Measurements from ENCODE around the gene CEP63. TPM values are rescaled to one million over a fixed set of nuclear protein-coding genes. Genes with fewer than 3 reads are reported as not detected.

CEP63 gene
- total and polyA plus RNA-seq, 2 of the 8 experiments (the other 6 are each of a cell fraction or from before 2014, with no cell fraction given): 5.3 to 18.2 TPM

DNA sequence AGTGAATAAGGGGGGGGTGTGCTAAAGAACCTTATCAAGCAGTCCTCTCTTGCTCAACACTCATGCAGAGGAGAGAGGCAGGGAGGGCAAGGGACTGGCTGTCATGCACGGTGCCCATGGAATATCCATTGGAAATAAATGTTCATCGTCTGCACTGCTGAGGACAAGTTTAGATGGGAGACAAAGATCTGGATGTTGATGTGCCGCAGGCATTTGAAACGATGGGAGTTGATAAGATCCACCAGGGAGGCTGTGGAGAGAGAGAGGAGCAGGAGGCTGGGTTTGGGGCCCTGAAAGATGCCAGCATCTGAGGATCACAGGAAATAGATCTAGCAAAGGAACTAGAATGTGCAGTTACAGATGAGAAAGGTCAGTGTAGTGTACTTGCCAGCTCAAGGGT is 76.2 kb downstream of the CEP63 start:
- no peaks in the 10 kb centered on the region for H3K79me2 ChIP-seq (ENCODE audit: control insufficient read depth in 1 of 2, insufficient read depth in 2 of 2, low read length in 2 of 2)
- ChIA-PET POLR2A (ENCODE audit: partially characterized antibody) (no interaction called here), CTCF (ENCODE audit: partially characterized antibody) (no interaction called here)
- no peak overlapping the region for H2BK20ac ChIP-seq (ENCODE audit: low read length)
- H3K23me2 ChIP-seq (ENCODE audit: low read depth, low read length): no peaks in the 10 kb centered on the region
- no peaks in the 10 kb centered on the region for H3K27me3 ChIP-seq (replicated peaks in 1 of 4; ENCODE audit: control insufficient read depth in 3 of 4, extremely low read depth in 1 of 4, insufficient read depth in 3 of 4, low read length in 3 of 4)
- no peaks in the 10 kb centered on the region for H3K36me3 ChIP-seq (ENCODE audit: control insufficient read depth in 2 of 4, insufficient read depth in 4 of 4, low read length in 3 of 4)
- H4K91ac ChIP-seq (replicated peaks; ENCODE audit: insufficient read length, low read length): no peak overlapping the region
- no peak overlapping the region for H2AK5ac ChIP-seq (ENCODE audit: low read depth, low read length)
- H3K18ac ChIP-seq (ENCODE audit: extremely low read depth, low read length): no peak overlapping the region
- no peak overlapping the region for H4K8ac ChIP-seq (ENCODE audit: extremely low read depth, insufficient read depth, low read length)
- no peak overlapping the region for H4K5ac ChIP-seq (ENCODE audit: insufficient read length, low read depth, low read length)
- H2BK5ac ChIP-seq (ENCODE audit: low read depth, low read length): no peak overlapping the region
- H3K4me1 ChIP-seq (replicated peaks in 1 of 4; ENCODE audit: control insufficient read depth in 3 of 4, insufficient read depth in 4 of 4, low read length in 3 of 4): no peaks in the 10 kb centered on the region
- H3K56ac ChIP-seq (replicated peaks; ENCODE audit: insufficient read length, low read depth, low read length): no peak overlapping the region
- H3K4me2 ChIP-seq (ENCODE audit: insufficient read depth in 1 of 2, low read depth in 2 of 2, low read length in 2 of 2): no peak overlapping the region
- no peak overlapping the region for H3K23ac ChIP-seq (ENCODE audit: insufficient read length)
- H2AFZ ChIP-seq (ENCODE audit: low read length): no peak overlapping the region
- H3K4me3 ChIP-seq (ENCODE audit: extremely low read depth in 1 of 4, insufficient read depth in 2 of 4, low read depth in 3 of 4, low read length in 4 of 4): no peak overlapping the region
- H2BK12ac ChIP-seq (ENCODE audit: low read depth, low read length): no peak overlapping the region
- no peak overlapping the region for H3K27ac ChIP-seq (ENCODE audit: low read depth, low read length)
- H2BK15ac ChIP-seq (ENCODE audit: low read length): no peak overlapping the region
- H3K14ac ChIP-seq (ENCODE audit: insufficient read length): no peak overlapping the region
- no peaks in the 10 kb centered on the region for H3K79me1 ChIP-seq (ENCODE audit: low read depth, low read length)
- FAIRE-seq (no peak), DNase-seq (ENCODE audit: low read depth in 1 of 2, low spot score in 2 of 2) (no peak)
- no peak overlapping the region for H2BK120ac ChIP-seq (replicated peaks; ENCODE audit: low read depth, low read length)
- H3K9ac ChIP-seq (replicated peaks in 1 of 4; ENCODE audit: extremely low read depth in 1 of 4, low read depth in 3 of 4, low read length in 3 of 4): no peak overlapping the region
- whole genome bisulfite sequencing, 2 experiments (ENCODE audit: extremely low coverage in 1 of 2, insufficient coverage in 1 of 2, insufficient read length in 1 of 2, insufficient replicate concordance in 2 of 2, low coverage in 1 of 2, low lambda C conversion rate in 2 of 2, missing lambda C conversion rate in 1 of 2): 91% methylated on average over 4 of the region's 4 CpGs; no CpG with 5 or more reads in 1 of the 2 experiments
- TF ChIP-seq, protein P1, sequence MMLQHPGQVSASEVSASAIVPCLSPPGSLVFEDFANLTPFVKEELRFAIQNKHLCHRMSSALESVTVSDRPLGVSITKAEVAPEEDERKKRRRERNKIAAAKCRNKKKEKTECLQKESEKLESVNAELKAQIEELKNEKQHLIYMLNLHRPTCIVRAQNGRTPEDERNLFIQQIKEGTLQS (IDR thresholded peaks at IDR 0.05; ENCODE audit: insufficient read depth, low read depth, low read length): no peak
- TF ChIP-seq GTF2F1 (IDR thresholded peaks at IDR 0.05; ENCODE audit: borderline replicate concordance, low read depth, low read length): no peak
- TF ChIP-seq, protein P2, sequence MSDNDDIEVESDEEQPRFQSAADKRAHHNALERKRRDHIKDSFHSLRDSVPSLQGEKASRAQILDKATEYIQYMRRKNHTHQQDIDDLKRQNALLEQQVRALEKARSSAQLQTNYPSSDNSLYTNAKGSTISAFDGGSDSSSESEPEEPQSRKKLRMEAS (IDR thresholded peaks at IDR 0.05): no peak
- no peak for TF ChIP-seq CBX5 (IDR thresholded peaks at IDR 0.05; ENCODE audit: low read depth, low read length)
- TF ChIP-seq TEAD4 (IDR thresholded peaks at IDR 0.05; ENCODE audit: low read depth, low read length): no peak
- TF ChIP-seq CREB1 (IDR thresholded peaks at IDR 0.05): no peak
- TF ChIP-seq YY1 (IDR thresholded peaks at IDR 0.05; ENCODE audit: low read depth, low read length): no peak
- TF ChIP-seq EP300 (IDR thresholded peaks at IDR 0.05; ENCODE audit: borderline replicate concordance in 1 of 2, low read depth in 2 of 2, low read length in 2 of 2): no peak
- TF ChIP-seq NRF1 (IDR thresholded peaks at IDR 0.05; ENCODE audit: low read depth, low read length): no peak
- no peak for TF ChIP-seq HDAC6 (IDR thresholded peaks at IDR 0.05; ENCODE audit: low read depth, low read length)
- TF ChIP-seq CHD2 (IDR thresholded peaks at IDR 0.05; ENCODE audit: low read length): no peak
- TF ChIP-seq RXRA (IDR thresholded peaks at IDR 0.05; ENCODE audit: insufficient read depth, low read depth, low read length): no peak
- no peak for TF ChIP-seq SRF (IDR thresholded peaks at IDR 0.05; ENCODE audit: low read depth, low read length)
- no peaks in the 10 kb centered on the region for H3K9me3 ChIP-seq (ENCODE audit: insufficient read depth in 2 of 2, low read depth in 1 of 2, low read length in 1 of 2)
- H4K20me1 ChIP-seq (replicated peaks in 1 of 2; ENCODE audit: control insufficient read depth in 1 of 2, insufficient read depth in 2 of 2, low read length in 2 of 2): no peaks in the 10 kb centered on the region
- no peak overlapping the region for H3K4ac ChIP-seq (replicated peaks; ENCODE audit: insufficient read length, low read depth, low read length)

Measured in H1 (cell line).